Karpas-422 (cell line): Measurements from ENCODE around the gene CARD8. TPM values are rescaled to one million over a fixed set of nuclear protein-coding genes. Genes with fewer than 3 reads are reported as not detected.
"Not testable (repeated sequence)": the region's sequence is repeated elsewhere in the genome, so short reads cannot be mapped to it uniquely, and the experiment has no call there.

Experiments
- DNase-seq: peaks from one replicate; pipeline ENCODE4 v3.0.0-alpha.2; 2015
- H2AFZ ChIP-seq: fragments of 200-600 bp; sonication (generic); 2 replicates; pipeline ENCODE4 v1.6.1; 2014; ENCODE audit warnings: antibody characterized with exemption, low read length, mixed read lengths
- H3K27ac ChIP-seq: fragments of 200-600 bp; sonication (generic); 2 replicates; pipeline ENCODE4 v1.5.1; 2014; ENCODE audit warnings: mild to moderate bottlenecking, low read length, moderate library complexity
- H3K27me3 ChIP-seq: fragments of 200-600 bp; sonication (generic); 2 replicates; pipeline ENCODE4 v1.6.1; 2014; ENCODE audit warnings: low read length, mixed read lengths
- H3K36me3 ChIP-seq: fragments of 200-600 bp; sonication (generic); 2 replicates; pipeline ENCODE4 v1.6.1; 2014; ENCODE audit warnings: low read length, mixed read lengths; ENCODE audit not compliant: insufficient read depth
- H3K4me1 ChIP-seq: fragments of 200-600 bp; sonication (generic); 2 replicates; pipeline ENCODE4 v1.6.1; 2014; ENCODE audit warnings: mild to moderate bottlenecking, low read length, mixed read lengths
- H3K4me2 ChIP-seq: fragments of 200-600 bp; sonication (generic); 2 replicates; pipeline ENCODE4 v1.6.1; 2014; ENCODE audit warnings: low read length, low read depth, mild to moderate bottlenecking; ENCODE audit not compliant: poor library complexity, severe bottlenecking
- H3K4me3 ChIP-seq: fragments of 200-600 bp; sonication (generic); 2 replicates; pipeline ENCODE4 v1.5.1; 2014; ENCODE audit warnings: mild to moderate bottlenecking, antibody characterized with exemption, low read length, mixed read lengths
- H3K79me2 ChIP-seq: fragments of 200-600 bp; sonication (generic); 2 replicates; pipeline ENCODE4 v1.6.1; 2014; ENCODE audit warnings: mild to moderate bottlenecking, low read length, mixed read lengths
- H3K9ac ChIP-seq: fragments of 200-600 bp; sonication (generic); 2 replicates; pipeline ENCODE4 v1.6.0; 2014; ENCODE audit warnings: low read length
- H3K9me2 ChIP-seq: fragments of 200-600 bp; sonication (generic), shearing (Covaris generic); replicated peaks from 2 replicates; pipeline ENCODE4 v1.6.0; 2014; ENCODE audit warnings: mild to moderate bottlenecking, low read length, moderate library complexity; ENCODE audit not compliant: insufficient read depth
- H3K9me3 ChIP-seq: fragments of 300-700, 200-600 bp; sonication (generic); 2 replicates; pipeline ENCODE4 v1.6.1; 2014; ENCODE audit warnings: low read length, mixed read lengths
- H4K20me1 ChIP-seq: fragments of 200-600 bp; sonication (generic); 2 replicates; pipeline ENCODE4 v1.6.1; 2014; ENCODE audit warnings: mild to moderate bottlenecking, antibody characterized with exemption, low read length, low read depth; ENCODE audit not compliant: insufficient read depth
- total RNA-seq: library from RNA; depleted of rRNA; stranded (reverse); fragments of >200 nt; shearing (Covaris generic); gene quantifications from 2 replicates; pipeline ENCODE4 v1.2.3, GENCODE V29; 2014; ENCODE audit warnings: low replicate concordance

The CARD8 gene
- total RNA-seq, 1 experiment from 2014 or later, result 137 TPM

DNA sequence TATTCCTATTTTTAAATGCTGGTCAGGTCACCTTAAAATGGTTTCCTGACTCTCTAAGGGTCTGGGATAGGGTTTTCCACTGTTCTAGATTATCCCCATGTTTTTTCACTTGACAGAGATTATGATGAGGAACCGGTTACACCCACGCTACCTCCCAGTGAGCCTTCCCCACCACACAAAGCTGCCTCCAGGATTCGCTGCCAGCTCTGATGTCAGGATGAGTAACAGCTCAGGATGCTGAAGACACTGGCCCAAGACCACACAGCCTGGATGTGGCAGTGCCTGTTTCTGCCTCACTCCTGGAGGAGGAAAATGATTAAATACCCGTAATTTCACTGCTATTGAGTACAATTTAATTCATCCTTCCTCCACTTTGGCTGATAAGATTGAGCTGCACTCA, 37.1 kb upstream of the CARD8 start:
- no peak overlapping the region for H3K4me2 ChIP-seq
- no peaks in the 10 kb centered on the region for H3K9me3 ChIP-seq
- no peak overlapping the region for H3K27ac ChIP-seq
- no peak overlapping the region for H3K4me3 ChIP-seq
- H3K9me2 ChIP-seq, result no peaks in the 10 kb centered on the region
- no peak overlapping the region for H3K9ac ChIP-seq
- H3K27me3 ChIP-seq, result no peaks in the 10 kb centered on the region
- no peak overlapping the region for H2AFZ ChIP-seq
- peaks cover 3% of the 10 kb centered on the region; the same call in 1 of the 2 replicates for H3K4me1 ChIP-seq
- H4K20me1 ChIP-seq, result no peaks in the 10 kb centered on the region
- no peaks in the 10 kb centered on the region for H3K79me2 ChIP-seq
- no peaks in the 10 kb centered on the region for H3K36me3 ChIP-seq
- DNase-seq, result no peak

DNA sequence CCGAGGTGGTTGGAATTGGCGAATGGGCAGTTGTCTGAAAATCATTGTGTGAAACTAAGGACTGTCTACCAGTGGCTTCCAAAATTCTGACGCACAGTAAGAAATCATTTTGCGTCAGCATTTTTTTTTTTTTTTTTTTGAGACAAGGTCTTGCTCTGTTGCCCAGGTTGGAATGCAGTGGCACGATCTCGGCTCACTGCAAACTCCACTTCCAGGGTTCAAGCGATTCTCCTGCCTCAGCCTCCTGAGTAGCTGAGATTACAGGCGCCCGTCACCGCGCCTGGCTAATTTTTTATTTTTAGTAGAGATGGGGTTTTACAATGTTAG, 35.7 kb upstream of the CARD8 start:
- 0 out of 2 replicates have a peak overlapping the region, but pooled peaks have one; percentile 42 for H2AFZ ChIP-seq
- not testable (repeated sequence) for H3K4me3 ChIP-seq

DNA sequence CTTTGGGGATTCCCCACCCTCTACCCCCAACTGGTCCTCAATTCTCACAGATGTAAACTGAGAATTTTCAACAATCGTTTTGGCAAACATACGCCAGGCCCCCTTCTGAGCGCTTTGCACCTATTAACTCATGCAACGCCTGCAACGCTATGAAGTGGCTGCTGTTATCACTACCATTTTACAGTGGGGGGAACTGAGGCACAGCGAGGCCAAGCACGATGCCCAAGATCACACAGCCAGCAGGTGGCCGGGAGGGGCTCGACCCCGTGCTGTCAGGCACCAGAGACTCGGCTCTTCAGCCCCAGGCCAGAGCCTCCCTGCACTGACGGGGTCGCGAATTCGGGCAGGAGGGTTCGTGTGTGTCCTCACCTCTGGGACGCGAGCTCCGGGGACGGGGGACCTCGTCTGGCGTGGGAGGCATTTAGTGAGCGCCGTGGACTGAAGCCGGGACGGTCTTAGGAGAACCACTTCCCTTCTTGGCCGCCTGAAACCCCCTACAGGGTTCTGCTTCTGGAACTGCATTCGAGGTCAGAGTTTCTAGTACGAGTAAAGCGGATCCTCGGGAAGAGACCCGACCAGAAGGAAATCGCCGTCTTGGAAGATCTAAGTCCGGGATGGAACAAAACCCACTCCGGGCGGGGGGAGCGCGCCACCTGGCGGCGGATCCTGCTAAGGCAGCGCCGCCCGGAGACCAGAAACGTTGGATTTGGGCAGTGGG, 35.2 kb upstream of the CARD8 start:
- Histone ChIP-seq H3K4me1 (peaks cover 3% of the 10 kb centered on the region; the same call in 1 of the 2 replicates), H3K9me3 (no peaks in the 10 kb centered on the region), H3K4me3 (no peak overlapping the region), H3K9ac (no peak overlapping the region), H3K4me2 (peak overlapping the region; percentile 43), H3K36me3 (no peaks in the 10 kb centered on the region), H3K79me2 (no peaks in the 10 kb centered on the region), H2AFZ (0 out of 2 replicates have a peak overlapping the region, but pooled peaks have one; percentile 42), H3K9me2 (no peaks in the 10 kb centered on the region), H3K27me3 (no peaks in the 10 kb centered on the region), H4K20me1 (no peaks in the 10 kb centered on the region), H3K27ac (no peak overlapping the region)
- DNase-seq, result peak; percentile 74

More for the DNA sequence above, 35.7 kb upstream of the CARD8 start:
- H3K27ac ChIP-seq, H3K79me2 ChIP-seq, H3K9me2 ChIP-seq, H3K27me3 ChIP-seq, H3K9ac ChIP-seq, H4K20me1 ChIP-seq, DNase-seq, H3K4me2 ChIP-seq, H3K4me1 ChIP-seq, H3K36me3 ChIP-seq, H3K9me3 ChIP-seq: not testable (repeated sequence)

DNA sequence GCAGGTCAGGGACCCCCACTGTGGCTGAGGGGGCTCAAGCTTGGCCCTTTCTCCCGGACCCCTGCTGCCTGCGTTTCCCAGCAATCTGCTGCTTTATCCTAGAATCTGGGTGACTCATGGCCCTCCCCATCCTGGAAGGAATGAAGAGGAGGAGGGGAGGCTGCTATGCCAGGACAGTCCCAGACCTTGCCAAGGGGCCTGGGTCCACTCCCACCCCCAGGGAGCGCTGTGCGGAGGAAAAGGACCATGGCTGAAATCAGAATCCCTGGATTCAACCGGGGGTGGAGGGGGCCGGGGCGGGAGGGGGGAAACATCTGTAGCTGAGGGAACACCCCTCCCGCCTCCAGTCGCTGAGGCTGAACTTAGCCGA, 34.7 kb upstream of the CARD8 start:
- H3K27ac ChIP-seq, result no peak overlapping the region
- no peaks in the 10 kb centered on the region for H3K9me3 ChIP-seq
- no peak overlapping the region for H2AFZ ChIP-seq
- H3K9me2 ChIP-seq, result no peaks in the 10 kb centered on the region
- no peaks in the 10 kb centered on the region for H3K27me3 ChIP-seq
- H3K9ac ChIP-seq, result no peak overlapping the region
- peaks cover 3% of the 10 kb centered on the region; the same call in 1 of the 2 replicates for H3K4me1 ChIP-seq
- H3K36me3 ChIP-seq, result no peaks in the 10 kb centered on the region
- H3K4me3 ChIP-seq, result no peak overlapping the region
- no peak for DNase-seq
- no peak overlapping the region for H3K4me2 ChIP-seq
- H3K79me2 ChIP-seq, result no peaks in the 10 kb centered on the region
- no peaks in the 10 kb centered on the region for H4K20me1 ChIP-seq

DNA sequence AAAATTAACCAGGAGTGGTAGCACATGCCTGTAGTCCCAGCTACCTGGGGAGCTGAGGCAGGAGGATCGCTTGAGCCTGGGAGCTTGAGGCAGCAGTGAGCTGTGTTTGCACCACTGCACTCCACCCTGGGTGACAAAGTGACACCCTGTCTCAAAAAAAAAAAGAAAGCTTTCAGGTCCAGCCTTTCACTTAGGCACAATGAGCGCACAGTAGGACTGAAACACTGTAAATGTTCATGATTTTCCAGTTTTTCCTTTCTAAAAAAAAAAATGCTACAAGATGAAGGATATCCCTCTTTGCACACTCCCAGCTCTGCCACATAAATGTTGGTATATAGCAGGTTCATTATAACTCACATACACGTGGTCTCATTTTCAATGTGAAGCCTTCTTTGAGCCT, 32.0 kb upstream of the CARD8 start:
- H3K27me3 ChIP-seq, result no peaks in the 10 kb centered on the region
- no peak overlapping the region for H3K9ac ChIP-seq
- no peaks in the 10 kb centered on the region for H3K36me3 ChIP-seq
- H3K27ac ChIP-seq, result no peak overlapping the region
- no peak overlapping the region for H2AFZ ChIP-seq
- H3K4me2 ChIP-seq, result no peak overlapping the region
- H4K20me1 ChIP-seq, result no peaks in the 10 kb centered on the region
- no peak for DNase-seq
- H3K79me2 ChIP-seq, result no peaks in the 10 kb centered on the region
- peaks cover 3% of the 10 kb centered on the region; the same call in 1 of the 2 replicates for H3K4me1 ChIP-seq
- H3K4me3 ChIP-seq, result no peak overlapping the region
- H3K9me3 ChIP-seq, result no peaks in the 10 kb centered on the region
- no peaks in the 10 kb centered on the region for H3K9me2 ChIP-seq

DNA sequence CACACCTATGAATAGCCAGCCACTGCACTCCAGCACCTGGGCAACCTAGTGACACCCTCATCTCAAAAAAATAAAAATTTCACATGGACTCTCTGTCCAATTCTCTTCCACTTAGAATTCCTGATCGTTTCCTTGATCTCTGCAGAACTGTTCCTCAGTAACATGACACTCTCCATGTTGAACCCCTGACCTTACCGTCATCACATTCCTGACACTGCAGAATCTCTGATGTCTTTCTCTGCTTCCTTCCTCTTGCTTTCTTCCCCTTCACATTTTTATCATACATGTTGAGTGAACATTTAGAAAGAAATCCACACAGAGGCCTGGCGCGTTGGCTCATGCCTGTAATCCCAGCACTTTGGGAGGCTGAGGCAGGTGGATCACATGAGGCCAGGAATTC, 29.2 kb upstream of the CARD8 start:
- no peaks in the 10 kb centered on the region for H3K9me3 ChIP-seq
- no peaks in the 10 kb centered on the region for H3K79me2 ChIP-seq
- H3K27me3 ChIP-seq, result no peaks in the 10 kb centered on the region
- no peaks in the 10 kb centered on the region for H3K9me2 ChIP-seq
- no peak overlapping the region for H3K4me2 ChIP-seq
- H4K20me1 ChIP-seq, result no peaks in the 10 kb centered on the region
- H3K4me3 ChIP-seq, result no peak overlapping the region
- no peaks in the 10 kb centered on the region for H3K4me1 ChIP-seq
- DNase-seq, result no peak
- H3K27ac ChIP-seq, result no peak overlapping the region
- H2AFZ ChIP-seq, result no peak overlapping the region
- H3K9ac ChIP-seq, result no peak overlapping the region
- H3K36me3 ChIP-seq, result no peaks in the 10 kb centered on the region

DNA sequence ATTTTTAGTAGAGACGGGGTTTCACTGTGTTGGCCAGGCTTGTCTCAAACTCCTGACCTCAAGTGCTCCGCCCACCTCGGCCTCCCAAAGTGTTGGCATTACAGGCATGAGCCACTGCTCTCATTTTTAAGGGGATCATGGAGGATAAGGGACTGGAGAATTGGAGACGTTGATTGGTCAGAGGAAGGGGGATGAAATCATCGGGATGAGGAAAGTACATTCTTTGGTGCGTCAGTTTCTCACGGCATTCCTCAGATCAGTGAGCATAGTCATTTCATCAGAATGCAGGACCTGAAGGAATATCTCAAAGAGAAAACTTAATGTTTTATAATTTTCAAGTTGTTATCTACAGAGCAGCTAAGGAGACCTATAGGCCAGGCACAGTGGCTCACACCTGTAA, 28.2 kb upstream of the CARD8 start:
- Histone ChIP-seq H3K9me3 (no peaks in the 10 kb centered on the region), H3K79me2 (no peaks in the 10 kb centered on the region), H4K20me1 (no peaks in the 10 kb centered on the region), H2AFZ (no peak overlapping the region), H3K9me2 (no peaks in the 10 kb centered on the region), H3K4me1 (no peaks in the 10 kb centered on the region), H3K4me2 (no peak overlapping the region), H3K4me3 (no peak overlapping the region), H3K9ac (no peak overlapping the region), H3K27ac (no peak overlapping the region), H3K27me3 (no peaks in the 10 kb centered on the region), H3K36me3 (no peaks in the 10 kb centered on the region)
- DNase-seq, result no peak

DNA sequence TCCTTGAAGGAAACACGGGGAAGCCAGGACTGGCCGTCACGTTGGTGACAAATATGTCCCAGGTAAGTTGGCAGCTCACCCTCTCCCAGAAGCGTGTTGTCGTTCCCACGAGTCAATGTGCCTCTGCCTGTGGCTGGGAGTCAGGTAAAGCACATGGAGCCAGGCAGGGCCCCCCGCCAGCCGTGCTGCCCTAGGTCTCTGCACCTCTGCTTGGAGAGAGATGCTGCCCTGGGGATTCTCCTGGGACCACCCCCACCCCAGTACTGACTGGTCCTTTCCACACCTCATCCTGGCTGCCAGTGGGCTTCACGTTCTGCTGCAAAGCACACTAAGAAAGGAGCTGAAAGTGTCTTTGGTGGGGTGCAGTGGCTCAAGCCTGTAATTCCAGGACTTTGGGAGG, 24.0 kb upstream of the CARD8 start:
- Histone ChIP-seq H3K36me3 (no peaks in the 10 kb centered on the region), H3K4me3 (no peak overlapping the region), H3K4me1 (no peaks in the 10 kb centered on the region)

More for the DNA sequence above, 24.0 kb upstream of the CARD8 start:
- no peaks in the 10 kb centered on the region for H3K79me2 ChIP-seq
- H4K20me1 ChIP-seq, result no peaks in the 10 kb centered on the region
- H3K9ac ChIP-seq, result no peak overlapping the region
- H3K27ac ChIP-seq, result no peak overlapping the region
- H2AFZ ChIP-seq, result no peak overlapping the region
- DNase-seq, result no peak
- no peaks in the 10 kb centered on the region for H3K27me3 ChIP-seq
- no peak overlapping the region for H3K4me2 ChIP-seq
- no peaks in the 10 kb centered on the region for H3K9me3 ChIP-seq
- H3K9me2 ChIP-seq, result no peaks in the 10 kb centered on the region
